ENCODE measurements around the gene GTPBP10. TPM values are rescaled to one million over a fixed set of nuclear protein-coding genes. Genes with fewer than 3 reads are reported as not detected.

Gene GTPBP10
- total RNA-seq, 1 experiment from 2014 or later = 23.3 TPM

GRCh38 chr7:90313907-90314306, 32.6 kb upstream of the GTPBP10 start:
- Histone ChIP-seq H3K4ac (ENCODE audit: low read depth, low read length) (no peak overlapping the region), H2BK12ac (ENCODE audit: insufficient read length, low read depth, low read length) (no peak overlapping the region), H2BK5ac (ENCODE audit: insufficient read length, low read length) (no peak overlapping the region), H3T11ph (ENCODE audit: low read length) (no peak overlapping the region), H2BK20ac (ENCODE audit: low read depth, low read length, poor library complexity, severe bottlenecking) (no peak overlapping the region), H2BK15ac (ENCODE audit: low read depth, low read length) (no peak overlapping the region), H3K14ac (ENCODE audit: insufficient read depth, low read length) (no peak overlapping the region), H3K4me1 (ENCODE audit: insufficient read depth, low read length) (no peaks in the 10 kb centered on the region), H3K18ac (ENCODE audit: insufficient read length, low read depth, low read length) (no peak overlapping the region), H3K4me2 (ENCODE audit: insufficient read depth, insufficient read length, low read length) (no peak overlapping the region), H3K9ac (ENCODE audit: extremely low read depth, insufficient read length, low read length) (no peak overlapping the region), H2BK120ac (ENCODE audit: low read depth, low read length, poor library complexity, severe bottlenecking) (no peak overlapping the region), H3K23me2 (ENCODE audit: insufficient read length, low read depth, low read length, poor library complexity, severe bottlenecking) (no peaks in the 10 kb centered on the region), H4K20me1 (ENCODE audit: control insufficient read depth, insufficient read depth, insufficient read length) (no peaks in the 10 kb centered on the region), H4K5ac (ENCODE audit: insufficient read length, low read depth, low read length) (no peak overlapping the region), H2AFZ (ENCODE audit: low read length) (no peak overlapping the region), H3K79me2 (ENCODE audit: insufficient read depth, low read length) (no peaks in the 10 kb centered on the region), H2AK5ac (ENCODE audit: insufficient read length, low read length) (no peak overlapping the region), H4K91ac (ENCODE audit: insufficient read length, low read depth, low read length) (no peak overlapping the region), H3K79me1 (ENCODE audit: insufficient read depth, low read depth, low read length, poor library complexity, severe bottlenecking) (no peaks in the 10 kb centered on the region), H3K27ac (ENCODE audit: insufficient read length, low read depth, low read length) (no peak overlapping the region), H3K23ac (ENCODE audit: insufficient read length, low read depth, low read length) (no peak overlapping the region), H3K9me3 (ENCODE audit: control insufficient read depth, low read depth, low read length) (no peaks in the 10 kb centered on the region), H3K56ac (ENCODE audit: insufficient read length, low read depth, low read length) (no peak overlapping the region), H3K27me3 (ENCODE audit: insufficient read depth, low read length) (no peaks in the 10 kb centered on the region), H4K8ac (replicated peaks; ENCODE audit: insufficient read length, low read depth, low read length) (no peak overlapping the region)
- Mint-ChIP-seq H3K36me3 (ENCODE audit: insufficient read depth in 1 of 3, low read depth in 3 of 3) (no peaks in the 10 kb centered on the region), H3K27ac (no peak overlapping the region), H3K4me1 (peaks cover 0 to 2% of the 10 kb centered on the region in 2 experiments; a peak in 1 of 4 replicates), H3K4me3 (no peak overlapping the region), H3K27me3 (ENCODE audit: low read depth) (peaks cover 15% of the 10 kb centered on the region), H3K9me3 (no peaks in the 10 kb centered on the region)
- no CpG with 5 or more reads among the region's 4 CpGs for WGBS (ENCODE audit: extremely low coverage, insufficient read length, low lambda C conversion rate)
- no peak for DNase-seq
- TF ChIP-seq CTCF (conservative IDR thresholded peaks at IDR 0.05) = no peak
